K562 (cell line): ENCODE measurements around the gene RHEBL1. TPM values are rescaled to one million over a fixed set of nuclear protein-coding genes. Genes with fewer than 3 reads are reported as not detected.

Source experiments
- CBFA2T2 ChIP-seq: fragments of 450-650 bp; conservative IDR thresholded peaks from 2 replicates; pipeline ENCODE4 v1.6.1; 2017; ENCODE audit warnings: mild to moderate bottlenecking
- CHD4 ChIP-seq: fragments of 200-600 bp; sonication (generic); IDR thresholded peaks from 3 replicates; pipeline ENCODE4 v1.6.1; 2012; ENCODE audit warnings: low read depth, mild to moderate bottlenecking, mixed read lengths, low read length, inconsistent platforms; ENCODE audit not compliant: insufficient read depth, insufficient replicate concordance, poor library complexity, severe bottlenecking
- CTBP1 ChIP-seq: fragments of 450-650 bp; IDR thresholded peaks from 2 replicates; pipeline ENCODE4 v1.6.1; 2016; ENCODE audit warnings: borderline replicate concordance
- CXXC5 ChIP-seq: fragments of 250-450 bp; sonication (Bioruptor Pico); IDR thresholded peaks from 2 replicates; pipeline ENCODE4 v1.8.0; 2022; ENCODE audit warnings: inconsistent platforms, mild to moderate bottlenecking, moderate library complexity
- DPF2 ChIP-seq: fragments of 450-650 bp; IDR thresholded peaks from 2 replicates; pipeline ENCODE4 v1.6.1; 2016
- ELF2 ChIP-seq: fragments of 250-450 bp; sonication (Bioruptor Pico); IDR thresholded peaks from 2 replicates; pipeline ENCODE4 v1.5.0; 2021; ENCODE audit warnings: mild to moderate bottlenecking
- FOXO4 ChIP-seq: fragments of 450-650 bp; formaldehyde crosslinking; IDR thresholded peaks from 2 replicates; pipeline ENCODE4 v1.4.0; 2020; ENCODE audit warnings: mild to moderate bottlenecking, moderate library complexity
- GTF2A2 ChIP-seq: IDR thresholded peaks from 2 replicates; pipeline ENCODE4 v1.6.1; 2016; ENCODE audit warnings: mild to moderate bottlenecking, missing genetic modification characterization, missing compliant biosample characterization
- LCOR ChIP-seq: sonication (generic); formaldehyde crosslinking; IDR thresholded peaks from 2 replicates; pipeline ENCODE4 v1.8.0; 2022; ENCODE audit warnings: mild to moderate bottlenecking, missing genetic modification reagents
- LEF1 ChIP-seq: fragments of 450-650 bp; IDR thresholded peaks from 2 replicates; pipeline ENCODE4 v1.6.1; 2016; ENCODE audit warnings: mild to moderate bottlenecking
- MXI1 ChIP-seq: IDR thresholded peaks from 2 replicates; pipeline ENCODE4 v1.6.1; 2011; ENCODE audit warnings: low read depth, mild to moderate bottlenecking, improper control_type of control experiment, low read length
- NR0B1 ChIP-seq: fragments of 450-650 bp; IDR thresholded peaks from one replicate; pipeline ENCODE4 v1.6.1; 2018; ENCODE audit warnings: mild to moderate bottlenecking, moderate library complexity; ENCODE audit not compliant: partially characterized antibody
- PHF8 ChIP-seq: fragments of 200-600 bp; sonication (generic); IDR thresholded peaks from 2 replicates; pipeline ENCODE4 v1.6.1; 2012; ENCODE audit warnings: mixed run types, mild to moderate bottlenecking, inconsistent platforms, low read length, moderate library complexity, borderline replicate concordance
- SAFB2 ChIP-seq: fragments of 200-400 bp; formaldehyde crosslinking; IDR thresholded peaks from 2 replicates; pipeline ENCODE4 v1.6.1; 2018; ENCODE audit warnings: borderline replicate concordance, low read length, low read depth, moderate library complexity; ENCODE audit not compliant: severe bottlenecking
- SRSF7 ChIP-seq: fragments of 200-400 bp; formaldehyde crosslinking; optimal IDR thresholded peaks from 2 replicates; pipeline ENCODE3; 2017; ENCODE audit warnings: mild to moderate bottlenecking, low read depth, low read length
- TEAD1 ChIP-seq, 2 experiments: fragments of 450-650 bp in 1 of 2; sonication (generic) in 1 of 2; formaldehyde crosslinking; IDR thresholded peaks; 2 replicates each; pipeline versions ENCODE4 v1.4.0 to v1.8.0; 2020 to 2022; ENCODE audit warnings: mild to moderate bottlenecking in 2 of 2, missing genetic modification reagents in 1 of 2
- ZBTB2 ChIP-seq: fragments of 450-650 bp; IDR thresholded peaks from 2 replicates; pipeline ENCODE4 v1.6.1; 2016; ENCODE audit warnings: antibody characterized with exemption
- ZNF584 ChIP-seq: fragments of 200-800 bp; sonication (Bioruptor generic); IDR thresholded peaks from 2 replicates; pipeline ENCODE4 v1.6.1; 2016; ENCODE audit warnings: low read depth, mild to moderate bottlenecking, missing genetic modification characterization, missing compliant biosample characterization
- ZNF707 ChIP-seq: fragments of 250-450 bp; sonication (Bioruptor Pico); conservative IDR thresholded peaks from 2 replicates; pipeline ENCODE4 v1.8.0; 2022; ENCODE audit warnings: inconsistent platforms, mild to moderate bottlenecking, moderate library complexity
- polyA plus RNA-seq, 8 experiments: library from polyadenylated mRNA; depleted of rRNA in 4 of 8; stranded (reverse) in 5 of 8; unstranded in 3 of 8; fragments of >200 nt; fragmentation: Nextera tagmentation in 2 of 8; fragmentation: Illumina TruSeq in 1 of 8; extraction: Ambion mirVana in 2 of 8; extraction: Trizol in 1 of 8; gene quantifications; 2 replicates each; pipeline versions ENCODE4 v1.2.1 to v1.2.3, GENCODE V29; 2011 to 2014; ENCODE audit warnings: inconsistent platforms in 1 of 8, missing spikeins in 1 of 8
- total RNA-seq, 7 experiments: library from RNA; depleted of rRNA in 6 of 7; stranded (reverse); fragments of >200 nt in 6 of 7; fragmentation: Illumina TruSeq in 2 of 7; extraction: Trizol in 2 of 7; gene quantifications; 2 replicates each; pipeline versions ENCODE4 v1.2.1 to v1.2.3, GENCODE V29; 2011 to 2021; ENCODE audit warnings: low replicate concordance in 1 of 7
- TF ChIP-seq, protein P1 (sequence below): fragments of 250-450 bp; sonication (Bioruptor Pico); IDR thresholded peaks from 2 replicates; pipeline ENCODE4 v1.9.0; 2021; ENCODE audit warnings: mild to moderate bottlenecking, inconsistent platforms

The RHEBL1 gene
- total and polyA plus RNA-seq, 9 of the 15 experiments (the other 6 are each of a cell fraction or from before 2014, with no cell fraction given) = 4.3 to 36.1 (median 8.2) TPM

DNA sequence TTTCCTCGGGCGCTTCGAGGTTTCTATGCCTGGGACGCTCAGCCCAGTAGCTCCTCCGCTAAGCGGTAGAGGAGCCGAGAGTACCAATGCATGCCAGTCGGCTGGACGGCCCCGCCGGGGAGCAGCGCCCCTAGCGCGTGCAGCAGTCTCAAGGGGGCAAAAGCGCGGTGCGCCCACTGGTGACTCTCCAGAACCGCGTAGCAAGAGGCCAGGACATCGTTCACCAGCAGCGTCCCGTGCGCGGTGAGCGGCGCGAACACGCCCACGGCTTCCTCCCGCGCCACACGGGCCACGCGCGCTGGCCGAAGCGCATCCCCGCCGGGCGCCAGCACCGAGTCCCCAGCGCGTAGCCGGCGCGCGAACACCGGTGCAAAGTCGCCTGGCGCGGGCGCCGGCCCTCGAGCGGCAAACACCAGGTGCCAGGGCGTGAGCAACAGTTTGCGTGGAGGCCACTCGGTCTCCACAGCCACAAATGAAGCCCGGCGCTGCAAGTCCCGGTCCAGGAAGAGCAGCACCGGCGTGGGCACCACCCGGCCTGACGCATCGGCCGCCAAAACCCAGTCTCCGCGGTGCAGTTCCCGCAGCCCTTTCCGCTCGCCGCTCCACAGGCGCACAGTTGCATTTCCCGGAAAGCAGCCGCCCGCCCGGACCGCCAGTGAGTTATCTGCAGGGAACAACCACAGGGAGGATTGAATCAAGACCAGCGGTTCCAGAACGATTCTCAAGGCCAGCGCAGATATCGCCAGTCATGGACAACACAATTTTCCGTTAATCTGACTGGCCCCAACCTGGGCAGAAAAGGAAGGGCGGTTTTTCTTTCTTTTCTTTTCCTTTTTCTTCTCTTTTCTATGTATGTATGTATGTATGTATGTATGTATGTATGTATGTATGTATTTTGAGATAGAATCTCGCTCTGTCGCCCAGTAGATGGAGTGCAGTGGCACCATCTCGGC is 20.3 kb upstream of the RHEBL1 start (continued):
- TF ChIP-seq SAFB2 = no peak
- peak; percentile 76; the same call in 1 of the 2 replicates for TF ChIP-seq ZBTB2
- TF ChIP-seq DPF2 = peak; percentile 75
- TF ChIP-seq CTBP1 = peak; percentile 91
- no peak for TF ChIP-seq ZNF584 (CRISPR knock-in tag)
- TF ChIP-seq CXXC5 (CRISPR knock-in tag) = peak; percentile 94
- TF ChIP-seq CBFA2T2 = peak; percentile 88
- TF ChIP-seq, protein P1, sequence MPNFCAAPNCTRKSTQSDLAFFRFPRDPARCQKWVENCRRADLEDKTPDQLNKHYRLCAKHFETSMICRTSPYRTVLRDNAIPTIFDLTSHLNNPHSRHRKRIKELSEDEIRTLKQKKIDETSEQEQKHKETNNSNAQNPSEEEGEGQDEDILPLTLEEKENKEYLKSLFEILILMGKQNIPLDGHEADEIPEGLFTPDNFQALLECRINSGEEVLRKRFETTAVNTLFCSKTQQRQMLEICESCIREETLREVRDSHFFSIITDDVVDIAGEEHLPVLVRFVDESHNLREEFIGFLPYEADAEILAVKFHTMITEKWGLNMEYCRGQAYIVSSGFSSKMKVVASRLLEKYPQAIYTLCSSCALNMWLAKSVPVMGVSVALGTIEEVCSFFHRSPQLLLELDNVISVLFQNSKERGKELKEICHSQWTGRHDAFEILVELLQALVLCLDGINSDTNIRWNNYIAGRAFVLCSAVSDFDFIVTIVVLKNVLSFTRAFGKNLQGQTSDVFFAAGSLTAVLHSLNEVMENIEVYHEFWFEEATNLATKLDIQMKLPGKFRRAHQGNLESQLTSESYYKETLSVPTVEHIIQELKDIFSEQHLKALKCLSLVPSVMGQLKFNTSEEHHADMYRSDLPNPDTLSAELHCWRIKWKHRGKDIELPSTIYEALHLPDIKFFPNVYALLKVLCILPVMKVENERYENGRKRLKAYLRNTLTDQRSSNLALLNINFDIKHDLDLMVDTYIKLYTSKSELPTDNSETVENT = 0 out of 2 replicates have a peak, but pooled peaks have one; percentile 23
- TF ChIP-seq LCOR (CRISPR knock-in tag) = peak; percentile 84; the same call in 1 of the 2 replicates
- TF ChIP-seq NR0B1 = no peak
- TF ChIP-seq CHD4 = peak; percentile 36
- no peak for TF ChIP-seq MXI1
- 0 out of 2 replicates have a peak, but pooled peaks have one; percentile 27 for TF ChIP-seq ELF2
- TF ChIP-seq ZNF707 (CRISPR knock-in tag) = no peak
- no peak for TF ChIP-seq SRSF7
- TF ChIP-seq PHF8 = peak; percentile 36; the same call in 1 of the 2 replicates
- no peak for TF ChIP-seq GTF2A2 (tag)
- no peak for TF ChIP-seq FOXO4 (CRISPR knock-in tag)
- 0 out of 4 replicates have a peak, but pooled peaks of 1 of the 2 experiments have one; percentile 22 for TF ChIP-seq TEAD1 (CRISPR knock-in tag; IDR thresholded peaks at IDR 0.05)
- TF ChIP-seq LEF1 = 0 out of 2 replicates have a peak, but pooled peaks have one; percentile 42
